GM13977 (cell line): Measurements from ENCODE around the gene WIZ.

Source experiments
- DNase-seq: peaks from one replicate; pipeline ENCODE4 v3.0.0; 2012; ENCODE audit warnings: low spot score
- CTCF ChIP-seq: IDR thresholded peaks from 2 replicates; pipeline ENCODE4 v1.5.1; 2012; ENCODE audit warnings: mild to moderate bottlenecking, control low read depth; ENCODE audit not compliant: insufficient read depth; ENCODE audit errors: extremely low read depth, missing control alignments
- in situ Hi-C: fragments of 300-500 bp; cut with MboI; formaldehyde crosslinking; loops from one replicate; pipeline ENCODE4 v1.12.0; 2022; ENCODE audit warnings: low sequenced_read_pairs, low pct_unique_long_range_greater_than_20kb, mixed read lengths, inconsistent platforms; ENCODE audit not compliant: unreplicated experiment

Gene WIZ

DNA sequence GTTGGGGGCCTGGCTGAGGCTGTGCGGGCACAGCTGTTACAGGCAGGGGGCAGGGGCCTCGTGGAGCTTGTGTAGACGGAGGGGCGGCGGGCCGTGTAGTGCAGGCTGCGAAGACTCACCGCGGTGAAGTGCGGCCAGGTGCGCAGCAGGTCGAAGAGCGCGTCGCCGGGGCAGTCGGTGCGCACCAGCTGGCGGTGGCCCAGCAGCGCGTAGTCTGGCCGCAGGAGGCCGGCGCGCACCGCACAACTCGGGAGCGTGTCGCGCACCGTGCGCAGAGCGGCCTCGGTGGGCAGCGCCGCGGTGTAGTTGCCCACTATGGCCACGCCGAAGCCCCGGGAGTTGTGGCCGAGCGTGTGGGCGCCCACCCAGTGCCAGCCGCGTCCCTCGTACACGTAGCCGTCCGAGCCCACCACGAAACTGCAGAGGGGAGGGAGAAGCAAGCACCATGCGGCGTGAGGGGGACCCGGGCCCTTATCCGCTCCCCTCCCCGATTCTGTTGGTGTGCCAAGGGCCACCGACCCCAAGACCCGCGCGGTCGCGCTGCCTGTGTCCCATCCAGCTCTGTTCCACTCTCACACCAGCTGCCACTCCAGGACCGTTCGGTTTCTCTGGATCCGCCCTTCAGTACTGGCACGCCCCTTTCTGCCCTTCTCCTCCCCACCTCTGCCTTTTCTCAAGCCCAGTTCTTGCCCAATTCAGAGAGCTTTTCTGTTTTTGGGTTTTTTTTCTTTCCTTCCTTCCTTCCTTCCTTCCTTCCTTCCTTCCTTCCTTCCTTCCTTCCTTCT, 19.9 kb upstream of the WIZ start:
- DNase-seq, result peak; percentile 52
- in situ Hi-C loops, result loop anchor here (10.0 kb wide), 1 partner anchor 65 kb away; no protein-coding TSS in a partner anchor
- no peak for TF ChIP-seq CTCF

- in situ Hi-C loops, result no loop called here
- TF ChIP-seq CTCF, result no peak
- DNase-seq, result peak; percentile 4
These were observed 19.1 kb upstream of the WIZ start for GRCh38 chr19:15468675-15469512.

GRCh38 chr19:15467734-15468214, 18.0 kb upstream of the WIZ start:
- TF ChIP-seq CTCF, result no peak
- in situ Hi-C loops, result no loop called here
- no peak for DNase-seq

GRCh38 chr19:15466851-15467733, 17.3 kb upstream of the WIZ start:
- DNase-seq, result peak; percentile 62
- in situ Hi-C loops, result no loop called here
- TF ChIP-seq CTCF, result no peak

- no peak for TF ChIP-seq CTCF
- in situ Hi-C loops, result no loop called here
- peak; percentile 66 for DNase-seq
These were observed 14.9 kb upstream of the WIZ start, which contains the start of gene RASAL3 for GRCh38 chr19:15464394-15465385. RASAL3 (minus strand) TSS chr19:15464544; CDS start chr19:15464358, 186 bp downstream.
